B cell (primary cell): ENCODE results near the gene TRAF3. TPM values are rescaled to one million over a fixed set of nuclear protein-coding genes. Genes with fewer than 3 reads are reported as not detected.

Experiments
- ATAC-seq: fragments of 200-7000 bp; cut with Tn5 transposase; one replicate; pipeline ENCODE4 v1.10.0; 2021; ENCODE audit warnings: low read depth, mild to moderate bottlenecking, moderate number of reproducible peaks, moderate library complexity
- CTCF ChIA-PET: fragments of 350-600 bp; sonication (Branson Sonifier 250); formaldehyde crosslinking; loops from one replicate; lab custom pipeline; 2021; ENCODE audit warnings: antibody characterized with exemption, inconsistent platforms; lab: Charles Lee
- POLR2A ChIA-PET: fragments of 350-600 bp; sonication (Branson Sonifier 250); formaldehyde crosslinking; loops from one replicate; lab custom pipeline; 2021; ENCODE audit warnings: antibody characterized with exemption; lab: Charles Lee
- DNase-seq: peaks from one replicate; pipeline ENCODE4 v3.0.0; 2013
- H2AFZ ChIP-seq: 2 replicates; pipeline ENCODE4 v1.6.1; 2012; ENCODE audit warnings: mild to moderate bottlenecking, low read depth, low read length; ENCODE audit not compliant: insufficient read depth, poor library complexity, severe bottlenecking
- H3K27ac ChIP-seq, 2 donors: 1 replicate in 1 of 2; 2 replicates in 1 of 2; pipeline ENCODE4 v1.5.1; 2012 to 2013; ENCODE audit warnings: low read length in 2 of 2, mild to moderate bottlenecking in 2 of 2, moderate library complexity in 1 of 2
- H3K27me3 ChIP-seq, 4 experiments: fragments of 200-600 bp in 1 of 4; sonication (generic) in 1 of 4; replicated peaks in 1 of 4; 1 replicate in 2 of 4; 2 replicates in 2 of 4; pipeline versions ENCODE4 v1.6.1 to v1.7.0; 2013 to 2016; ENCODE audit warnings: low read length in 3 of 4, mild to moderate bottlenecking in 2 of 4, mixed read lengths in 1 of 4, moderate library complexity in 1 of 4; ENCODE audit not compliant: insufficient read depth in 4 of 4, control insufficient read depth in 3 of 4; ENCODE audit errors: control extremely low read depth in 1 of 4
- H3K36me3 ChIP-seq, 2 experiments: replicated peaks in 1 of 2; 1 replicate in 1 of 2; 2 replicates in 1 of 2; pipeline versions ENCODE4 v1.6.1 to v1.7.1; 2013; ENCODE audit warnings: low read length in 1 of 2; ENCODE audit not compliant: insufficient read depth in 2 of 2, control insufficient read depth in 1 of 2; ENCODE audit errors: control extremely low read depth in 1 of 2, extremely low read depth in 1 of 2
- H3K4me1 ChIP-seq, 2 donors: fragments of 200-600 bp in 1 of 2; sonication (generic) in 1 of 2; 1 replicate in 1 of 2; 2 replicates in 1 of 2; pipeline versions ENCODE4 v1.5.1 to v1.6.1; 2013 to 2017; ENCODE audit warnings: low read length in 2 of 2; ENCODE audit not compliant: control insufficient read depth in 2 of 2, insufficient read depth in 2 of 2
- H3K4me2 ChIP-seq: replicated peaks from 2 replicates; pipeline ENCODE3; 2012; ENCODE audit warnings: mild to moderate bottlenecking, low read depth, low read length; ENCODE audit not compliant: poor library complexity, severe bottlenecking
- H3K4me3 ChIP-seq, 5 experiments: fragments of 200-600 bp in 1 of 5; sonication (generic) in 1 of 5; 1 replicate in 3 of 5; 2 replicates in 2 of 5; pipeline versions ENCODE4 v1.5.1 to v1.7.0; 2011 to 2016; ENCODE audit warnings: low read length in 4 of 5, mild to moderate bottlenecking in 4 of 5, low read depth in 2 of 5, control low read depth in 1 of 5, moderate library complexity in 1 of 5; ENCODE audit not compliant: insufficient read depth in 1 of 5; ENCODE audit errors: control extremely low read depth in 1 of 5, extremely low read depth in 1 of 5
- H3K79me2 ChIP-seq: fragments of 200-600 bp; sonication (generic); one replicate; pipeline ENCODE4 v1.6.0; 2016; ENCODE audit warnings: low read length; ENCODE audit not compliant: control insufficient read depth, insufficient read depth
- H3K9ac ChIP-seq: fragments of 200-600 bp; sonication (generic); 2 replicates; pipeline ENCODE4 v1.6.1; 2017; ENCODE audit warnings: mild to moderate bottlenecking, low read length, moderate library complexity
- H3K9me3 ChIP-seq, 3 donors: one replicate each; pipeline versions ENCODE4 v1.6.1 to v1.7.1; 2013; ENCODE audit warnings: low read length in 2 of 3; ENCODE audit not compliant: control insufficient read depth in 2 of 3, insufficient read depth in 1 of 3; ENCODE audit errors: control extremely low read depth in 1 of 3
- H4K20me1 ChIP-seq: 2 replicates; pipeline ENCODE4 v1.6.0; 2012; ENCODE audit warnings: mild to moderate bottlenecking, low read length; ENCODE audit not compliant: insufficient read depth, control insufficient read depth, poor library complexity, severe bottlenecking
- H3K27ac Mint-ChIP-seq: one replicate; pipeline ENCODE4 v1.8.0; 2021; ENCODE audit warnings: mixed read lengths
- H3K27me3 Mint-ChIP-seq: one replicate; pipeline ENCODE4 v1.8.0; 2021; ENCODE audit warnings: mixed read lengths
- H3K4me1 Mint-ChIP-seq: one replicate; pipeline ENCODE4 v1.8.0; 2021; ENCODE audit warnings: mixed read lengths
- H3K4me3 Mint-ChIP-seq: one replicate; pipeline ENCODE4 v1.8.0; 2021; ENCODE audit warnings: mixed read lengths
- H3K9me3 Mint-ChIP-seq: one replicate; pipeline ENCODE4 v1.8.0; 2022; ENCODE audit warnings: mixed read lengths; ENCODE audit not compliant: insufficient read depth
- CTCF ChIP-seq: fragments of 200-600 bp; IDR thresholded peaks from one replicate; pipeline ENCODE4 v1.8.0; 2022; ENCODE audit warnings: antibody characterized with exemption, mild to moderate bottlenecking
- EZH2 ChIP-seq: IDR thresholded peaks from 2 replicates; pipeline ENCODE4 v1.6.1; 2012; ENCODE audit warnings: borderline replicate concordance, low read depth, mild to moderate bottlenecking, moderate library complexity, low read length; ENCODE audit not compliant: insufficient read depth, poor library complexity, severe bottlenecking
- WGBS: methylation state at CpG from one replicate; pipeline ENCODE4 v1.1.5; 2013; ENCODE audit warnings: missing lambda C conversion rate; ENCODE audit not compliant: insufficient coverage; 5-methylcytosine and 5-hydroxymethylcytosine counted together
- intact Hi-C: fragments of 100-400 bp; cut with micrococcal nuclease; formaldehyde crosslinking; loops from one replicate; pipeline ENCODE4 v1.10.0; 2022
- polyA plus RNA-seq: library from polyadenylated mRNA; depleted of rRNA; stranded (reverse); fragments of >200 nt; gene quantifications from 2 replicates; pipeline ENCODE4 v1.2.3, GENCODE V29; 2012
- total RNA-seq, 2 donors: library from RNA; stranded (reverse); fragments of 120-200 nt in 1 of 2; gene quantifications; 1 replicate in 1 of 2; 2 replicates in 1 of 2; pipeline versions ENCODE4 v1.2.3 to v1.2.4, GENCODE V29; 2013 to 2022

Gene TRAF3
- total and polyA plus RNA-seq, 2 donors (not counting 1 experiment from before 2014, with no cell fraction given), result 42.8 to 89.8 TPM

GRCh38 chr14:102813691-102814090 lies 36.4 kb downstream of the TRAF3 start:
- H3K9me3 Mint-ChIP-seq, result no peaks in the 10 kb centered on the region
- ChIA-PET CTCF (no interaction called here), POLR2A (interaction anchor here (0.7 kb wide), 1 partner anchor 214 kb away, joined by 3 read pairs; no protein-coding TSS in a partner anchor)
- H3K27ac ChIP-seq, result no peak overlapping the region
- no peak overlapping the region for H3K4me3 ChIP-seq
- H3K27me3 Mint-ChIP-seq, result no peaks in the 10 kb centered on the region
- peak overlapping the region; percentile 2 for H3K27ac Mint-ChIP-seq
- peaks cover 100% of the 10 kb centered on the region for H3K79me2 ChIP-seq
- 83% methylated on average over 1 of the region's 5 CpGs for WGBS
- no peak overlapping the region for H2AFZ ChIP-seq
- TF ChIP-seq CTCF (no peak), EZH2 (no peak)
- H3K4me2 ChIP-seq, result no peak overlapping the region
- peaks cover 2 to 31% of the 10 kb centered on the region in 2 experiments for H3K36me3 ChIP-seq
- no peak for DNase-seq
- H4K20me1 ChIP-seq, result peaks cover 81% of the 10 kb centered on the region
- no peaks in the 10 kb centered on the region for H3K9me3 ChIP-seq
- ATAC-seq, result no peak
- no peak overlapping the region for H3K9ac ChIP-seq
- no peaks in the 10 kb centered on the region for H3K27me3 ChIP-seq
- H3K4me1 ChIP-seq, result peaks cover 48 to 61% of the 10 kb centered on the region in 2 donors
- peaks cover 79% of the 10 kb centered on the region for H3K4me1 Mint-ChIP-seq
- peak overlapping the region; percentile 8 for H3K4me3 Mint-ChIP-seq
- intact Hi-C loops, result no loop called here

- Histone ChIP-seq H3K9ac (no peak overlapping the region), H3K4me1 (peaks cover 34 to 51% of the 10 kb centered on the region in 2 donors), H3K79me2 (peaks cover 99% of the 10 kb centered on the region), H3K4me3 (no peak overlapping the region), H3K36me3 (peaks cover 2 to 23% of the 10 kb centered on the region in 2 experiments), H3K9me3 (no peaks in the 10 kb centered on the region), H3K4me2 (no peak overlapping the region), H3K27ac (no peak overlapping the region), H4K20me1 (peaks cover 93% of the 10 kb centered on the region), H3K27me3 (no peaks in the 10 kb centered on the region), H2AFZ (no peak overlapping the region)
- DNase-seq (no peak), ATAC-seq (no peak)
- no peak for TF ChIP-seq EZH2
- TF ChIP-seq CTCF, result no peak
- H3K4me1 Mint-ChIP-seq, result peaks cover 76% of the 10 kb centered on the region
- no peak overlapping the region for H3K4me3 Mint-ChIP-seq
- H3K9me3 Mint-ChIP-seq, result no peaks in the 10 kb centered on the region
- WGBS, result 92% methylated on average over 1 of the region's 2 CpGs
- intact Hi-C loops, result no loop called here
- H3K27me3 Mint-ChIP-seq, result no peaks in the 10 kb centered on the region
- ChIA-PET POLR2A (no interaction called here), CTCF (interaction anchor here (0.5 to 2.1 kb wide), 5 partner anchors 21 to 780 kb away, joined by 3 to 5 read pairs (median 4); no protein-coding TSS in a partner anchor)
- H3K27ac Mint-ChIP-seq, result peak overlapping the region; percentile 51
Observed at GRCh38 chr14:102817318-102817717, 40.1 kb downstream of the TRAF3 start.
